Liver (tissue), 9 donors: ENCODE results near the gene RNF126. TPM values are rescaled to one million over a fixed set of nuclear protein-coding genes. Genes with fewer than 3 reads are reported as not detected.
A peak's percentile ranks its signal among the peaks of the same experiment; 100 is the strongest.

ENCODE experiments used
- DNase-seq: peaks from one replicate; pipeline ENCODE4 v3.0.0-alpha.2; 2017; ENCODE audit warnings: low spot score
- H3K27ac ChIP-seq, 2 donors: one replicate each; pipeline ENCODE4 v1.7.0; 2013; ENCODE audit warnings: inconsistent platforms in 2 of 2, low read length in 2 of 2, control low read depth in 1 of 2, low read depth in 1 of 2, mild to moderate bottlenecking in 1 of 2
- H3K27me3 ChIP-seq, 4 donors: one replicate each; pipeline versions ENCODE4 v1.6.1 to v1.7.0; 2013; ENCODE audit warnings: low read length in 3 of 4, inconsistent platforms in 1 of 4, mild to moderate bottlenecking in 1 of 4, moderate library complexity in 1 of 4; ENCODE audit not compliant: control insufficient read depth in 4 of 4, insufficient read depth in 4 of 4
- H3K36me3 ChIP-seq, 4 donors: one replicate each; pipeline versions ENCODE4 v1.6.1 to v1.7.0; 2013; ENCODE audit warnings: low read length in 3 of 4, mild to moderate bottlenecking in 3 of 4, low read depth in 1 of 4, moderate library complexity in 1 of 4; ENCODE audit not compliant: control insufficient read depth in 4 of 4, insufficient read depth in 3 of 4
- H3K4me1 ChIP-seq, 4 donors: one replicate each; pipeline versions ENCODE4 v1.6.1 to v1.7.0; 2013; ENCODE audit warnings: low read length in 3 of 4, mild to moderate bottlenecking in 3 of 4, moderate library complexity in 1 of 4; ENCODE audit not compliant: control insufficient read depth in 4 of 4, insufficient read depth in 4 of 4
- H3K4me3 ChIP-seq, 3 donors: one replicate each; pipeline versions ENCODE4 v1.6.1 to v1.7.0; 2013; ENCODE audit warnings: low read length in 3 of 3, control low read depth in 1 of 3, low read depth in 1 of 3, mild to moderate bottlenecking in 1 of 3
- H3K9ac ChIP-seq, 2 donors: one replicate each; pipeline ENCODE4 v1.7.0; 2013; ENCODE audit warnings: low read length in 2 of 2, mild to moderate bottlenecking in 2 of 2, moderate library complexity in 2 of 2, control low read depth in 1 of 2, low read depth in 1 of 2
- H3K9me3 ChIP-seq, 4 donors: one replicate each; pipeline versions ENCODE4 v1.6.1 to v1.7.0; 2013; ENCODE audit warnings: low read length in 3 of 4; ENCODE audit not compliant: control insufficient read depth in 4 of 4
- HNF4A ChIP-seq, 2 donors: conservative IDR thresholded peaks; 2 replicates each; pipeline ENCODE4 v1.6.1; 2016; ENCODE audit warnings: antibody characterized with exemption in 2 of 2, mild to moderate bottlenecking in 2 of 2
- JUND ChIP-seq, 2 donors: IDR thresholded peaks; 2 replicates each; pipeline ENCODE4 v1.6.1; 2016; ENCODE audit warnings: antibody characterized with exemption in 2 of 2
- NR2F2 ChIP-seq: IDR thresholded peaks from 2 replicates; pipeline ENCODE4 v1.6.1; 2016; ENCODE audit warnings: antibody characterized with exemption
- RAD21 ChIP-seq, 2 donors: IDR thresholded peaks; 2 replicates each; pipeline ENCODE4 v1.6.1; 2016; ENCODE audit warnings: antibody characterized with exemption in 2 of 2, mild to moderate bottlenecking in 2 of 2
- RXRA ChIP-seq, 2 donors: IDR thresholded peaks; 2 replicates each; pipeline ENCODE4 v1.6.1; 2017 to 2018; ENCODE audit warnings: antibody characterized with exemption in 2 of 2, mild to moderate bottlenecking in 1 of 2
- SP1 ChIP-seq: IDR thresholded peaks from 2 replicates; pipeline ENCODE4 v1.6.1; 2018; ENCODE audit warnings: antibody characterized with exemption, mild to moderate bottlenecking
- YY1 ChIP-seq: IDR thresholded peaks from 2 replicates; pipeline ENCODE4 v1.6.1; 2016; ENCODE audit warnings: antibody characterized with exemption, mild to moderate bottlenecking
- WGBS: extraction: QIAGEN DNeasy Blood & Tissue Kit; methylation state at CpG from one replicate; pipeline ENCODE4 v1.1.7; 2013; 5-methylcytosine and 5-hydroxymethylcytosine counted together
- polyA plus RNA-seq, 2 donors: library from polyadenylated mRNA; stranded (reverse) in 1 of 2; unstranded in 1 of 2; fragments of 200-250 nt in 1 of 2; fragments of >200 nt in 1 of 2; fragmentation: Nextera tagmentation in 1 of 2; extraction: Ambion mirVana in 1 of 2; gene quantifications; one replicate each; pipeline versions ENCODE4 v1.2.1 to v1.2.3, GENCODE V29; 2013 to 2015
- total RNA-seq, 2 donors: library from RNA; depleted of rRNA; stranded (reverse); fragments of >200 nt; gene quantifications; one replicate each; pipeline ENCODE4 v1.2.3, GENCODE V29; 2014
- TF ChIP-seq, protein P1 (sequence below): IDR thresholded peaks from 2 replicates; pipeline ENCODE4 v1.6.1; 2016; ENCODE audit warnings: antibody characterized with exemption
- TF ChIP-seq, protein P2 (sequence below): fragments of 150-350 bp; IDR thresholded peaks from 2 replicates; pipeline ENCODE4 v1.5.1; 2017; ENCODE audit warnings: improper control_type of control experiment, low read depth, low read length; ENCODE audit not compliant: missing input control
- TF ChIP-seq, protein P3 (sequence below): IDR thresholded peaks from 2 replicates; pipeline ENCODE4 v1.6.1; 2016; ENCODE audit warnings: antibody characterized with exemption
- TF ChIP-seq, protein P4 (sequence below): IDR thresholded peaks from 2 replicates; pipeline ENCODE4 v1.6.1; 2016; ENCODE audit warnings: antibody characterized with exemption, mild to moderate bottlenecking
- TF ChIP-seq, protein P5 (sequence below): IDR thresholded peaks from 2 replicates; pipeline ENCODE4 v1.6.1; 2016; ENCODE audit warnings: antibody characterized with exemption
- donor health status: healthy.
- donor health status: healthy.
- donor health status: healthy.
- donor health status: healthy.
- donor health status: healthy.

RNF126 gene
- total and polyA plus RNA-seq, 4 donors = 16.7 to 32.7 (median 24.1) TPM

DNA sequence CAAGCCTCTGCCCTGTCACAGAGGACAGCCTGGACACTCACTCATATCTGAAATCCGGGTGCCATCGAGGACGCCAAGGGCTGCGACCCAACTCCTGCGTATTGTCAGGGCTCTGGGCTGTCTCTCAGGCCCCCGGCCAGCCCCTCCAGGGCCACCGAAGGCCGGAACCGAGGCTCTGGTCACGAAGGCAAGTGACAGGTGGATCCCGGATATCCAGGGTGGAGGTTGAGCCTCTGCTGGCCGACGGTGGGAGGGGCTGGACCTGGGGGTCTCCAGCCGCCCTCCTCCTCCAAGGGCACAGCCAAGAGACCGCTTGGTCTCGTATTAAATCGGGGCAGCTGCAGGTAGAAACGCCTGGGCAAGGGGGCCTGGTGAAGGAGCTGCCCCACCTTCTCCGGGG is 5.4 kb downstream of the RNF126 start:
- Histone ChIP-seq H3K4me3 (no peak overlapping the region), H3K4me1 (peaks cover 28 to 54% (median 42%) of the 10 kb centered on the region in 4 donors), H3K9me3 (no peaks in the 10 kb centered on the region), H3K9ac (peak overlapping the region in 1 of 2 donors; percentile 25), H3K36me3 (peaks cover 0 to 12% (median 1%) of the 10 kb centered on the region in 4 donors), H3K27me3 (no peaks in the 10 kb centered on the region), H3K27ac (peak overlapping the region in 1 of 2 donors; percentile 16)
- DNase-seq = no peak
- TF ChIP-seq SP1 (peak; percentile 44), YY1 (no peak), RXRA (IDR thresholded peaks at IDR 0.05) (peak in 1 of 2 donors; percentile 8), HNF4A (conservative IDR thresholded peaks at IDR 0.05) (peak in 1 of 2 donors; percentile 37)
- WGBS = 48% methylated on average over 19 of the region's 19 CpGs

DNA sequence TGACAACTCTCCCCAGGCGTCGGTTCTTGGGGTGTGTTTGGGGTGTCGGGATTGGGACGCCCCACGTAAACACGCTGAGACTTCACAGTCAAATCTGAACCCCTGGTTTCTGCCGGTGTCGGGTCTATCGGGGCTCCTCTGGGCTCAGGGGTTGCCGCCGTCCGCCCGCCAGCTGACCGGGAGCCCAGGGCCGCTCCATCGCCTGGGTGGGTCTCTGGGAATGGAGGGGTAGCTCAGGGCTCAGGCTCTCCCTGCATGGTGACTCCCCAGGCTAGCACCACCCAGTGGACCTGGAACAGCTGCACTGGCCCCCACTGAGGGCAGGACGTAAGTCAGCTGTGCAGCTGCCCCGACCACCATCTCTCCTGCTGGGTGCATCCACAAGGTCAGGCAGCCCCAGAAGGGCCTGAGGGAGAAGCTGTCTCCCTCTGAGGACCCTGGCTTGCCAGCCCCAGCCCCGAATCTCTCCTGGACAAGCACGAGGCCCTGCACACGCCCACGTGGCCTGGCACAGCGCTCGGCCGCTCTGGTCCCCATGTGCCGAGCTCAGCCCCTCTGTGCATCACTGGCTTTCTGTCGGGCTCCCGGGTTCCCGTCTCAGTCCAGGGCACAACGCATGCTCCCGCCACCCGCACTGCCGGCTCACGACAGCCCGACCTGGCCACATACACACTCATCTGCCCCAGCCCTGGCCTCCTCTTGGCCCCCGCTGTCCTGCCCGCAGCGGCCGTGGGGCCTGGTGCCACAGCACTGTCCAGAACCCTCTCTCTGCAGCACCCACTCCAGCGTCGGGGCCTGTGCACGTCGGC is 6.1 kb downstream of the RNF126 start:
- H3K9ac ChIP-seq = no peak overlapping the region
- H3K9me3 ChIP-seq = no peaks in the 10 kb centered on the region
- H3K4me1 ChIP-seq = peaks cover 28 to 54% (median 42%) of the 10 kb centered on the region in 4 donors
- no peak overlapping the region for H3K4me3 ChIP-seq
- DNase-seq = no peak
- no peaks in the 10 kb centered on the region for H3K27me3 ChIP-seq
- TF ChIP-seq, protein P1, sequence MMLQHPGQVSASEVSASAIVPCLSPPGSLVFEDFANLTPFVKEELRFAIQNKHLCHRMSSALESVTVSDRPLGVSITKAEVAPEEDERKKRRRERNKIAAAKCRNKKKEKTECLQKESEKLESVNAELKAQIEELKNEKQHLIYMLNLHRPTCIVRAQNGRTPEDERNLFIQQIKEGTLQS = no peak
- TF ChIP-seq HNF4A (conservative IDR thresholded peaks at IDR 0.05) (no peak), RAD21 (IDR thresholded peaks at IDR 0.05) (no peak), RXRA (IDR thresholded peaks at IDR 0.05) (no peak), NR2F2 (no peak), YY1 (no peak), SP1 (no peak), JUND (IDR thresholded peaks at IDR 0.05) (no peak)
- TF ChIP-seq, protein P2, sequence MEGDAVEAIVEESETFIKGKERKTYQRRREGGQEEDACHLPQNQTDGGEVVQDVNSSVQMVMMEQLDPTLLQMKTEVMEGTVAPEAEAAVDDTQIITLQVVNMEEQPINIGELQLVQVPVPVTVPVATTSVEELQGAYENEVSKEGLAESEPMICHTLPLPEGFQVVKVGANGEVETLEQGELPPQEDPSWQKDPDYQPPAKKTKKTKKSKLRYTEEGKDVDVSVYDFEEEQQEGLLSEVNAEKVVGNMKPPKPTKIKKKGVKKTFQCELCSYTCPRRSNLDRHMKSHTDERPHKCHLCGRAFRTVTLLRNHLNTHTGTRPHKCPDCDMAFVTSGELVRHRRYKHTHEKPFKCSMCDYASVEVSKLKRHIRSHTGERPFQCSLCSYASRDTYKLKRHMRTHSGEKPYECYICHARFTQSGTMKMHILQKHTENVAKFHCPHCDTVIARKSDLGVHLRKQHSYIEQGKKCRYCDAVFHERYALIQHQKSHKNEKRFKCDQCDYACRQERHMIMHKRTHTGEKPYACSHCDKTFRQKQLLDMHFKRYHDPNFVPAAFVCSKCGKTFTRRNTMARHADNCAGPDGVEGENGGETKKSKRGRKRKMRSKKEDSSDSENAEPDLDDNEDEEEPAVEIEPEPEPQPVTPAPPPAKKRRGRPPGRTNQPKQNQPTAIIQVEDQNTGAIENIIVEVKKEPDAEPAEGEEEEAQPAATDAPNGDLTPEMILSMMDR = no peak
- TF ChIP-seq, protein P3, sequence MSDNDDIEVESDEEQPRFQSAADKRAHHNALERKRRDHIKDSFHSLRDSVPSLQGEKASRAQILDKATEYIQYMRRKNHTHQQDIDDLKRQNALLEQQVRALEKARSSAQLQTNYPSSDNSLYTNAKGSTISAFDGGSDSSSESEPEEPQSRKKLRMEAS = no peak
- TF ChIP-seq, protein P4, sequence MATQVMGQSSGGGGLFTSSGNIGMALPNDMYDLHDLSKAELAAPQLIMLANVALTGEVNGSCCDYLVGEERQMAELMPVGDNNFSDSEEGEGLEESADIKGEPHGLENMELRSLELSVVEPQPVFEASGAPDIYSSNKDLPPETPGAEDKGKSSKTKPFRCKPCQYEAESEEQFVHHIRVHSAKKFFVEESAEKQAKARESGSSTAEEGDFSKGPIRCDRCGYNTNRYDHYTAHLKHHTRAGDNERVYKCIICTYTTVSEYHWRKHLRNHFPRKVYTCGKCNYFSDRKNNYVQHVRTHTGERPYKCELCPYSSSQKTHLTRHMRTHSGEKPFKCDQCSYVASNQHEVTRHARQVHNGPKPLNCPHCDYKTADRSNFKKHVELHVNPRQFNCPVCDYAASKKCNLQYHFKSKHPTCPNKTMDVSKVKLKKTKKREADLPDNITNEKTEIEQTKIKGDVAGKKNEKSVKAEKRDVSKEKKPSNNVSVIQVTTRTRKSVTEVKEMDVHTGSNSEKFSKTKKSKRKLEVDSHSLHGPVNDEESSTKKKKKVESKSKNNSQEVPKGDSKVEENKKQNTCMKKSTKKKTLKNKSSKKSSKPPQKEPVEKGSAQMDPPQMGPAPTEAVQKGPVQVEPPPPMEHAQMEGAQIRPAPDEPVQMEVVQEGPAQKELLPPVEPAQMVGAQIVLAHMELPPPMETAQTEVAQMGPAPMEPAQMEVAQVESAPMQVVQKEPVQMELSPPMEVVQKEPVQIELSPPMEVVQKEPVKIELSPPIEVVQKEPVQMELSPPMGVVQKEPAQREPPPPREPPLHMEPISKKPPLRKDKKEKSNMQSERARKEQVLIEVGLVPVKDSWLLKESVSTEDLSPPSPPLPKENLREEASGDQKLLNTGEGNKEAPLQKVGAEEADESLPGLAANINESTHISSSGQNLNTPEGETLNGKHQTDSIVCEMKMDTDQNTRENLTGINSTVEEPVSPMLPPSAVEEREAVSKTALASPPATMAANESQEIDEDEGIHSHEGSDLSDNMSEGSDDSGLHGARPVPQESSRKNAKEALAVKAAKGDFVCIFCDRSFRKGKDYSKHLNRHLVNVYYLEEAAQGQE = no peak
- TF ChIP-seq, protein P5, sequence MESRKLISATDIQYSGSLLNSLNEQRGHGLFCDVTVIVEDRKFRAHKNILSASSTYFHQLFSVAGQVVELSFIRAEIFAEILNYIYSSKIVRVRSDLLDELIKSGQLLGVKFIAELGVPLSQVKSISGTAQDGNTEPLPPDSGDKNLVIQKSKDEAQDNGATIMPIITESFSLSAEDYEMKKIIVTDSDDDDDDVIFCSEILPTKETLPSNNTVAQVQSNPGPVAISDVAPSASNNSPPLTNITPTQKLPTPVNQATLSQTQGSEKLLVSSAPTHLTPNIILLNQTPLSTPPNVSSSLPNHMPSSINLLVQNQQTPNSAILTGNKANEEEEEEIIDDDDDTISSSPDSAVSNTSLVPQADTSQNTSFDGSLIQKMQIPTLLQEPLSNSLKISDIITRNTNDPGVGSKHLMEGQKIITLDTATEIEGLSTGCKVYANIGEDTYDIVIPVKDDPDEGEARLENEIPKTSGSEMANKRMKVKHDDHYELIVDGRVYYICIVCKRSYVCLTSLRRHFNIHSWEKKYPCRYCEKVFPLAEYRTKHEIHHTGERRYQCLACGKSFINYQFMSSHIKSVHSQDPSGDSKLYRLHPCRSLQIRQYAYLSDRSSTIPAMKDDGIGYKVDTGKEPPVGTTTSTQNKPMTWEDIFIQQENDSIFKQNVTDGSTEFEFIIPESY = no peak
- 69% methylated on average over 43 of the region's 43 CpGs for WGBS
- peaks cover 0 to 18% (median 2%) of the 10 kb centered on the region in 4 donors for H3K36me3 ChIP-seq
- peak overlapping the region in 1 of 2 donors; percentile 16 for H3K27ac ChIP-seq
